PC-3 (cell line): ENCODE results near the gene COL1A1. TPM values are rescaled to one million over a fixed set of nuclear protein-coding genes. Genes with fewer than 3 reads are reported as not detected.
A peak's percentile ranks its signal among the peaks of the same experiment; 100 is the strongest.

Experiments used
- ATAC-seq: fragments of 200-7000 bp; cut with Tn5 transposase; 2 replicates; pipeline ENCODE4 v1.9.1; 2020; ENCODE audit warnings: mild to moderate bottlenecking, moderate library complexity
- BruUV-seq: library from RNA; stranded (reverse); fragments of 400-500 nt; replicated peaks from 2 replicates; lab custom pipeline; 2021; lab: Mats Ljungman, UMichigan
- CTCF ChIA-PET: fragments of 300-600 bp; sonication (Branson Sonifier 250); formaldehyde crosslinking; loops from one replicate; lab custom pipeline; 2022; ENCODE audit warnings: antibody characterized with exemption; lab: Charles Lee
- POLR2A ChIA-PET: fragments of 300-600 bp; sonication (Branson Sonifier 250); formaldehyde crosslinking; loops from one replicate; lab custom pipeline; 2022; ENCODE audit warnings: antibody characterized with exemption; ENCODE audit not compliant: unreplicated experiment; lab: Charles Lee
- DNase-seq: peaks from one replicate; pipeline ENCODE4 v3.0.0-alpha.2; 2015
- H2AFZ ChIP-seq: fragments of 300-600 bp; sonication (generic); 2 replicates; pipeline ENCODE4 v1.6.0; 2016; ENCODE audit warnings: antibody characterized with exemption, low read length
- H3F3A ChIP-seq: fragments of 300-600 bp; sonication (generic); one replicate; pipeline ENCODE4 v1.6.0; 2017; ENCODE audit warnings: antibody characterized with exemption, low read length, control low read depth, mild to moderate bottlenecking; ENCODE audit not compliant: unreplicated experiment
- H3K27ac ChIP-seq: fragments of 300-600 bp; sonication (generic); 2 replicates; pipeline ENCODE4 v1.5.1; 2016; ENCODE audit warnings: mild to moderate bottlenecking, low read length
- H3K27me3 ChIP-seq: fragments of 300-600 bp; sonication (generic); 2 replicates; pipeline ENCODE4 v1.6.1; 2016; ENCODE audit warnings: low read length, mixed read lengths
- H3K36me3 ChIP-seq: fragments of 300-600 bp; sonication (generic); 2 replicates; pipeline ENCODE4 v1.6.1; 2016; ENCODE audit warnings: low read depth, mixed run types, low read length, mixed read lengths
- H3K4me1 ChIP-seq: fragments of 300-600 bp; sonication (generic); 2 replicates; pipeline ENCODE4 v1.5.1; 2016; ENCODE audit warnings: low read length; ENCODE audit not compliant: insufficient read depth
- H3K4me2 ChIP-seq: fragments of 300-600 bp; sonication (generic); 2 replicates; pipeline ENCODE4 v1.6.0; 2016; ENCODE audit warnings: low read length
- H3K4me3 ChIP-seq: fragments of 300-600 bp; sonication (generic); 2 replicates; pipeline ENCODE4 v1.5.1; 2016; ENCODE audit warnings: mild to moderate bottlenecking, low read length, mixed read lengths
- H3K79me2 ChIP-seq: fragments of 300-600 bp; sonication (generic); 2 replicates; pipeline ENCODE4 v1.6.1; 2017; ENCODE audit warnings: low read length, mixed read lengths
- H3K9ac ChIP-seq: fragments of 300-600 bp; sonication (generic); 2 replicates; pipeline ENCODE4 v1.6.0; 2016; ENCODE audit warnings: mild to moderate bottlenecking, low read length
- H3K9me2 ChIP-seq: fragments of 300-600 bp; sonication (generic); replicated peaks from 2 replicates; pipeline ENCODE4 v1.6.1; 2016; ENCODE audit warnings: mixed run types, low read length, mixed read lengths
- H3K9me3 ChIP-seq: fragments of 300-600 bp; sonication (generic); 2 replicates; pipeline ENCODE4 v1.6.1; 2016; ENCODE audit warnings: low read length, mixed read lengths
- H4K20me1 ChIP-seq: fragments of 300-600 bp; sonication (generic); 2 replicates; pipeline ENCODE4 v1.6.1; 2016; ENCODE audit warnings: low read length, mixed read lengths
- CTCF ChIP-seq: fragments of 300-600 bp; sonication (generic); conservative IDR thresholded peaks from 2 replicates; pipeline ENCODE4 v1.5.1; 2017; ENCODE audit warnings: antibody characterized with exemption, low read depth, mild to moderate bottlenecking, low read length
- EZH2 ChIP-seq: fragments of 300-600 bp; sonication (generic); IDR thresholded peaks from one replicate; pipeline ENCODE4 v1.6.1; 2017; ENCODE audit warnings: antibody characterized with exemption, mild to moderate bottlenecking, low read length; ENCODE audit not compliant: unreplicated experiment
- EZH2phosphoT487 ChIP-seq: fragments of 300-600 bp; sonication (generic); IDR thresholded peaks from 2 replicates; pipeline ENCODE4 v1.6.1; 2018; ENCODE audit warnings: mild to moderate bottlenecking, antibody characterized with exemption, low read length, borderline replicate concordance
- intact Hi-C: fragments of 100-400 bp; cut with micrococcal nuclease; formaldehyde crosslinking; loops from 2 replicates; pipeline ENCODE4 v1.9.0; 2023
- total RNA-seq: library from RNA; depleted of rRNA; stranded (reverse); fragments of >200 nt; gene quantifications from 2 replicates; pipeline ENCODE4 v1.2.3, GENCODE V29; 2014; rRNA removed

COL1A1 gene
- total RNA-seq, 1 experiment from 2014 or later: 30.6 TPM

- 0 out of 2 replicates have a peak, but pooled peaks have one; percentile 18 for TF ChIP-seq CTCF
- no peak for TF ChIP-seq EZH2
- TF ChIP-seq EZH2phosphoT487: no peak
- intact Hi-C loops: no loop called here
- no peak for DNase-seq
- ChIA-PET CTCF (no interaction called here), POLR2A (no interaction called here)
- Histone ChIP-seq H3K36me3 (peaks cover 40% of the 10 kb centered on the region), H3K9ac (no peak overlapping the region), H3K27ac (no peak overlapping the region), H3K4me1 (peaks cover 3% of the 10 kb centered on the region; the same call in 1 of the 2 replicates), H3K4me3 (no peak overlapping the region), H3F3A (no peaks in the 10 kb centered on the region), H2AFZ (no peak overlapping the region), H3K4me2 (no peak overlapping the region), H3K9me3 (no peaks in the 10 kb centered on the region), H3K79me2 (no peaks in the 10 kb centered on the region), H3K9me2 (no peaks in the 10 kb centered on the region), H3K27me3 (peaks cover 6% of the 10 kb centered on the region), H4K20me1 (no peaks in the 10 kb centered on the region)
- BruUV-seq: TSS peak; percentile 22
- ATAC-seq: no peak
Measured at GRCh38 chr17:50134206-50135110, 67.0 kb downstream of the COL1A1 start.

- H3K9me2 ChIP-seq: no peaks in the 10 kb centered on the region
- no peaks in the 10 kb centered on the region for H4K20me1 ChIP-seq
- H3K36me3 ChIP-seq: peaks cover 33% of the 10 kb centered on the region
- ChIA-PET CTCF (no interaction called here), POLR2A (no interaction called here)
- H3F3A ChIP-seq: no peaks in the 10 kb centered on the region
- peaks cover 3% of the 10 kb centered on the region; the same call in 1 of the 2 replicates for H3K4me1 ChIP-seq
- no peak overlapping the region for H3K27ac ChIP-seq
- DNase-seq (no peak), ATAC-seq (no peak)
- H3K79me2 ChIP-seq: no peaks in the 10 kb centered on the region
- intact Hi-C loops: no loop called here
- no peak overlapping the region for H3K4me3 ChIP-seq
- TF ChIP-seq EZH2 (no peak), CTCF (no peak), EZH2phosphoT487 (no peak)
- no peak overlapping the region for H3K9ac ChIP-seq
- no peaks in the 10 kb centered on the region for H3K9me3 ChIP-seq
- peaks cover 12% of the 10 kb centered on the region for H3K27me3 ChIP-seq
- no peak overlapping the region for H2AFZ ChIP-seq
- H3K4me2 ChIP-seq: no peak overlapping the region
- no TSS peak for BruUV-seq
Measured at GRCh38 chr17:50133769-50134099, 67.7 kb downstream of the COL1A1 start.

Other genes starting within 250 kb of the COL1A1 start
- gene DLX4, start 232.4 kb downstream of the COL1A1 start, total RNA-seq: 0.35 and 0.44 TPM in 2 replicates
- 0.18 and 0.23 TPM in 2 replicates for gene DLX3, start 206.4 kb downstream of the COL1A1 start, total RNA-seq
- gene ITGA3, start 145.5 kb downstream of the COL1A1 start, total RNA-seq: 598 and 763 TPM in 2 replicates
- 31.9 and 37.6 TPM in 2 replicates for gene PDK2, start 106.3 kb downstream of the COL1A1 start, total RNA-seq
- gene SAMD14, start 71.5 kb downstream of the COL1A1 start, total RNA-seq: 0.11 and 0.17 TPM in 2 replicates
- 67.7 and 95.0 TPM in 2 replicates for gene PPP1R9B, start 51.0 kb downstream of the COL1A1 start, total RNA-seq
- gene SGCA, start 35.6 kb downstream of the COL1A1 start, total RNA-seq: not detected in 2 replicates
- 5.6 and 6.9 TPM in 2 replicates for gene TMEM92, start 72.8 kb upstream of the COL1A1 start, total RNA-seq
- 53.5 and 54.3 TPM in 2 replicates for gene XYLT2, start 144.5 kb upstream of the COL1A1 start, total RNA-seq
- 168 and 173 TPM in 2 replicates for gene MRPL27, start 171.6 kb upstream of the COL1A1 start, total RNA-seq
- 20.0 and 28.0 TPM in 2 replicates for gene EME1, start 171.6 kb upstream of the COL1A1 start, total RNA-seq
- gene LRRC59, start 195.9 kb upstream of the COL1A1 start, total RNA-seq: 324 and 427 TPM in 2 replicates
- 69.3 and 72.7 TPM in 2 replicates for gene ACSF2, start 224.6 kb upstream of the COL1A1 start, total RNA-seq